ENCODE results near the gene PRSS22.

- TF ChIP-seq CTCF (IDR thresholded peaks at IDR 0.05) (no peak), POLR2A (IDR thresholded peaks at IDR 0.05) (no peak), EP300 (IDR thresholded peaks at IDR 0.05) (no peak)
Observed at GRCh38 chr16:2897110-2897509, 39.1 kb upstream of the PRSS22 start.
